ENCODE measurements around the gene TBC1D23.

- TF ChIP-seq CTCF (optimal IDR thresholded peaks at IDR 0.05 in 1 of 3, IDR thresholded peaks at IDR 0.05 in 1 of 3, conservative IDR thresholded peaks at IDR 0.05 in 1 of 3; ENCODE audit: extremely low read depth in 1 of 3, insufficient read depth in 2 of 3, low read length in 3 of 3): no peak
- TF ChIP-seq EZH2 (IDR thresholded peaks at IDR 0.05; ENCODE audit: low read length): no peak
Observed at GRCh38 chr3:100370756-100371155, 110.0 kb downstream of the TBC1D23 start.

Data from keratinocyte (primary cell).